Fibroblast of lung (primary cell): ENCODE measurements around the gene CD59. TPM values are rescaled to one million over a fixed set of nuclear protein-coding genes. Genes with fewer than 3 reads are reported as not detected.

Experiments
- DNase-seq, 2 donors: peaks; one replicate each; pipeline versions ENCODE4 v3.0.0 to v3.0.0-alpha.2; 2010; ENCODE audit warnings: low read depth in 2 of 2
- H2AFZ ChIP-seq: 2 replicates; pipeline ENCODE4 v1.5.1; 2012; ENCODE audit warnings: low read length, control low read depth, inconsistent platforms
- H3K27ac ChIP-seq: 2 replicates; pipeline ENCODE4 v1.5.1; 2011; ENCODE audit warnings: low read length, control low read depth; ENCODE audit not compliant: insufficient read depth
- H3K27me3 ChIP-seq: 2 replicates; pipeline ENCODE4 v1.5.1; 2011; ENCODE audit warnings: mild to moderate bottlenecking, low read length; ENCODE audit not compliant: control insufficient read depth, insufficient read depth
- H3K36me3 ChIP-seq: 2 replicates; pipeline ENCODE4 v1.5.1; 2011; ENCODE audit warnings: low read length; ENCODE audit not compliant: control insufficient read depth, insufficient read depth
- H3K4me1 ChIP-seq: 2 replicates; pipeline ENCODE4 v1.5.1; 2011; ENCODE audit warnings: low read length; ENCODE audit not compliant: control insufficient read depth, insufficient read depth; ENCODE audit errors: extremely low read depth
- H3K4me2 ChIP-seq: 2 replicates; pipeline ENCODE4 v1.5.1; 2011; ENCODE audit warnings: low read length, control low read depth; ENCODE audit not compliant: insufficient read depth; ENCODE audit errors: extremely low read depth
- H3K4me3 ChIP-seq, 4 experiments: fragments of 200-600 bp in 1 of 4; sonication (generic) in 1 of 4; replicated peaks in 1 of 4; 2 replicates each; pipeline ENCODE4 v1.5.1; 2011 to 2016; ENCODE audit warnings: low read length in 4 of 4, low read depth in 3 of 4, mild to moderate bottlenecking in 3 of 4, control low read depth in 2 of 4, inconsistent platforms in 1 of 4, mixed read lengths in 1 of 4; ENCODE audit not compliant: insufficient read depth in 1 of 4; ENCODE audit errors: control extremely low read depth in 1 of 4
- H3K79me2 ChIP-seq: 2 replicates; pipeline ENCODE4 v1.5.1; 2012; ENCODE audit warnings: mild to moderate bottlenecking, low read length, inconsistent platforms; ENCODE audit not compliant: control insufficient read depth, insufficient read depth
- H3K9ac ChIP-seq: 2 replicates; pipeline ENCODE4 v1.5.1; 2011; ENCODE audit warnings: mild to moderate bottlenecking, low read length, control low read depth; ENCODE audit not compliant: insufficient read depth
- H3K9me3 ChIP-seq: 2 replicates; pipeline ENCODE4 v1.5.1; 2012; ENCODE audit warnings: low read depth, low read length; ENCODE audit not compliant: control insufficient read depth, insufficient read depth
- H4K20me1 ChIP-seq: 2 replicates; pipeline ENCODE4 v1.5.1; 2011; ENCODE audit warnings: low read length; ENCODE audit not compliant: control insufficient read depth, insufficient read depth; ENCODE audit errors: extremely low read depth
- CTCF ChIP-seq, 2 donors: IDR thresholded peaks in 1 of 2; conservative IDR thresholded peaks in 1 of 2; 1 replicate in 1 of 2; 2 replicates in 1 of 2; pipeline ENCODE4 v1.5.1; 2011 to 2012; ENCODE audit warnings: low read length in 2 of 2, control low read depth in 1 of 2, inconsistent platforms in 1 of 2, low read depth in 1 of 2, mild to moderate bottlenecking in 1 of 2
- EZH2 ChIP-seq: IDR thresholded peaks from 2 replicates; pipeline ENCODE4 v1.5.1; 2012; ENCODE audit warnings: low read length, control low read depth, mild to moderate bottlenecking; ENCODE audit errors: missing control alignments
- polyA plus RNA-seq, 2 donors: library from polyadenylated mRNA; depleted of rRNA in 1 of 2; stranded (reverse) in 1 of 2; unstranded in 1 of 2; fragments of >200 nt; gene quantifications; 2 replicates each; pipeline ENCODE4 v1.2.1, GENCODE V29; 2011 to 2012; ENCODE audit warnings: missing spikeins in 1 of 2
- total RNA-seq: library from RNA; depleted of rRNA; stranded (reverse); fragments of >200 nt; gene quantifications from 2 replicates; pipeline ENCODE4 v1.2.1, GENCODE V29; 2014

CD59 gene
- total and polyA plus RNA-seq, 2 donors (not counting 1 experiment from before 2014, with no cell fraction given) = 380 to 1,165 TPM

GRCh38 chr11:33697997-33698396, 38.2 kb downstream of the CD59 start:
- Histone ChIP-seq H3K36me3 (no peaks in the 10 kb centered on the region), H3K4me1 (peaks cover 18% of the 10 kb centered on the region), H3K4me3 (no peak overlapping the region), H3K9me3 (no peaks in the 10 kb centered on the region), H3K79me2 (no peaks in the 10 kb centered on the region), H4K20me1 (no peaks in the 10 kb centered on the region), H3K27ac (no peak overlapping the region), H2AFZ (no peak overlapping the region), H3K9ac (no peak overlapping the region), H3K4me2 (no peak overlapping the region), H3K27me3 (no peaks in the 10 kb centered on the region)
- no peak for DNase-seq
- no peak for TF ChIP-seq CTCF (conservative IDR thresholded peaks at IDR 0.05 in 1 of 2, IDR thresholded peaks at IDR 0.05 in 1 of 2; ENCODE audit: low read depth in 1 of 2, low read length in 2 of 2)
- no peak for TF ChIP-seq EZH2

- Histone ChIP-seq H3K27me3 (no peaks in the 10 kb centered on the region), H3K4me3 (no peak overlapping the region), H2AFZ (no peak overlapping the region), H3K36me3 (no peaks in the 10 kb centered on the region), H3K4me1 (peaks cover 22% of the 10 kb centered on the region), H3K79me2 (no peaks in the 10 kb centered on the region), H3K9me3 (no peaks in the 10 kb centered on the region), H3K27ac (no peak overlapping the region), H4K20me1 (no peaks in the 10 kb centered on the region), H3K9ac (no peak overlapping the region), H3K4me2 (no peak overlapping the region)
- TF ChIP-seq EZH2 = no peak
- TF ChIP-seq CTCF (conservative IDR thresholded peaks at IDR 0.05 in 1 of 2, IDR thresholded peaks at IDR 0.05 in 1 of 2; ENCODE audit: low read depth in 1 of 2, low read length in 2 of 2) = no peak
- DNase-seq = no peak
Observed at GRCh38 chr11:33696931-33697638, 39.1 kb downstream of the CD59 start.

GRCh38 chr11:33696411-33696810, 39.8 kb downstream of the CD59 start:
- Histone ChIP-seq H3K9ac (no peak overlapping the region), H3K27me3 (no peaks in the 10 kb centered on the region), H3K27ac (no peak overlapping the region), H3K79me2 (no peaks in the 10 kb centered on the region), H3K4me3 (no peak overlapping the region), H3K36me3 (no peaks in the 10 kb centered on the region), H3K9me3 (no peaks in the 10 kb centered on the region), H3K4me2 (no peak overlapping the region), H4K20me1 (no peaks in the 10 kb centered on the region), H3K4me1 (peaks cover 24% of the 10 kb centered on the region), H2AFZ (no peak overlapping the region)
- TF ChIP-seq EZH2 (no peak), CTCF (conservative IDR thresholded peaks at IDR 0.05 in 1 of 2, IDR thresholded peaks at IDR 0.05 in 1 of 2; ENCODE audit: low read depth in 1 of 2, low read length in 2 of 2) (no peak)
- no peak for DNase-seq
